ENCODE data around the gene NRSN2. TPM values are rescaled to one million over a fixed set of nuclear protein-coding genes. Genes with fewer than 3 reads are reported as not detected.
A peak's percentile ranks its signal among the peaks of the same experiment; 100 is the strongest.
"Not testable (repeated sequence)": the region's sequence is repeated elsewhere in the genome, so short reads cannot be mapped to it uniquely, and the experiment has no call there.

The NRSN2 gene
- total RNA-seq, 1 experiment from 2014 or later: 0.42 TPM

DNA sequence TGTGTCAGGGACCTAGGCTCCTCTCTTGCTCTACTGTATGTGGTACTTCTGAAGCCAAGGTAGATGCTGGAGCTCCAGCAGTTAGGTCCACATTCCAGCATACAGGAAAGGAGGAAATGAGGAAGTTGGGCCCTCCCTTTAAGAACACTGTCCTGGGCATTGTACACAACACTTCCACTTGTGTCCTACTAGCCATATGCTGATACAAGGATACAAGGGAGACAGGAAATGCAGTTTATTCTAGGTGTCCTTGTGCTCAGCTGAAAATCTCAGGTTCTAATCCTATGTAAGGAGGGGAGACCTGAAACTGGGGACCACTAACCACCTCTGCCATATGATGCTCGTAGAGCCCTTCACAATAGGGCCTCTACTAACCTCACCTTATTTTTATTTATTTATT lies 37.8 kb downstream of the NRSN2 start:
- no peaks in the 10 kb centered on the region for H3K27me3 Mint-ChIP-seq (ENCODE audit: unreplicated experiment)
- intact Hi-C loops (cut with micrococcal nuclease; ENCODE audit: unreplicated experiment): no loop called here
- CTCF ChIA-PET: interaction anchor here (1.4 to 1.6 kb wide), 2 partner anchors 22 kb away, joined by 3 to 6 read pairs; no protein-coding TSS in a partner anchor
- no peak for DNase-seq
- H3K9me3 Mint-ChIP-seq (ENCODE audit: low read depth, unreplicated experiment): no peaks in the 10 kb centered on the region
- H3K36me3 Mint-ChIP-seq (ENCODE audit: insufficient read depth, unreplicated experiment): peaks cover 98% of the 10 kb centered on the region
- peak overlapping the region; percentile 92 for H3K27ac Mint-ChIP-seq (ENCODE audit: unreplicated experiment)
- H3K4me1 Mint-ChIP-seq (ENCODE audit: low read depth, unreplicated experiment): peaks cover 30% of the 10 kb centered on the region
- H3K4me3 Mint-ChIP-seq (ENCODE audit: low read depth, unreplicated experiment): peak overlapping the region; percentile 62
- TF ChIP-seq, protein P1, sequence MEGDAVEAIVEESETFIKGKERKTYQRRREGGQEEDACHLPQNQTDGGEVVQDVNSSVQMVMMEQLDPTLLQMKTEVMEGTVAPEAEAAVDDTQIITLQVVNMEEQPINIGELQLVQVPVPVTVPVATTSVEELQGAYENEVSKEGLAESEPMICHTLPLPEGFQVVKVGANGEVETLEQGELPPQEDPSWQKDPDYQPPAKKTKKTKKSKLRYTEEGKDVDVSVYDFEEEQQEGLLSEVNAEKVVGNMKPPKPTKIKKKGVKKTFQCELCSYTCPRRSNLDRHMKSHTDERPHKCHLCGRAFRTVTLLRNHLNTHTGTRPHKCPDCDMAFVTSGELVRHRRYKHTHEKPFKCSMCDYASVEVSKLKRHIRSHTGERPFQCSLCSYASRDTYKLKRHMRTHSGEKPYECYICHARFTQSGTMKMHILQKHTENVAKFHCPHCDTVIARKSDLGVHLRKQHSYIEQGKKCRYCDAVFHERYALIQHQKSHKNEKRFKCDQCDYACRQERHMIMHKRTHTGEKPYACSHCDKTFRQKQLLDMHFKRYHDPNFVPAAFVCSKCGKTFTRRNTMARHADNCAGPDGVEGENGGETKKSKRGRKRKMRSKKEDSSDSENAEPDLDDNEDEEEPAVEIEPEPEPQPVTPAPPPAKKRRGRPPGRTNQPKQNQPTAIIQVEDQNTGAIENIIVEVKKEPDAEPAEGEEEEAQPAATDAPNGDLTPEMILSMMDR (IDR thresholded peaks at IDR 0.05; ENCODE audit: unreplicated experiment): no peak
- BruUV-seq (replicated peaks): no TSS peak

DNA sequence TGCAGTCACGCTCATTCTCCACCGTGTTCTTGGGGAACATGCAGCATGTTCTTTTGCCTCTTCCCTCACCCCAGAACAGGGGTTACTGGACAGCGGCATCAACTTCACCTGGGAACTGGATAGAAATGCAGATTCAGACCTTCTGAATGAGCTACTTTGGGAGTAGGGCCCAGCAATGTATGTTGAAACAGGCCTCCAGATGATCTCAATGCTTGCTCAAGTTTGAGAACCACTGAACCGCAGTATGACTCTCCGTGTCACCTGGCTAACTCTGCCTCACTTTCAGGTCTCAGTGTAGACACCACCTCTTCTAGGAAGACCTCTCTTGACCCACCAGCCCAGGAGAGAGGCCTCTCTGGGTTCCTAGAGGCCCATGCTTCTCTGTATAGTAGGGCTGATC lies 38.5 kb downstream of the NRSN2 start:
- H3K27me3 Mint-ChIP-seq (ENCODE audit: unreplicated experiment): no peaks in the 10 kb centered on the region
- peak overlapping the region; percentile 61 for H3K27ac Mint-ChIP-seq (ENCODE audit: unreplicated experiment)
- no peak for DNase-seq
- H3K4me1 Mint-ChIP-seq (ENCODE audit: low read depth, unreplicated experiment): peaks cover 30% of the 10 kb centered on the region
- CTCF ChIA-PET: no interaction called here
- H3K4me3 Mint-ChIP-seq (ENCODE audit: low read depth, unreplicated experiment): no peak overlapping the region
- BruUV-seq (replicated peaks): no TSS peak
- H3K9me3 Mint-ChIP-seq (ENCODE audit: low read depth, unreplicated experiment): no peaks in the 10 kb centered on the region
- intact Hi-C loops (cut with micrococcal nuclease; ENCODE audit: unreplicated experiment): no loop called here
- TF ChIP-seq, protein P1 (IDR thresholded peaks at IDR 0.05; ENCODE audit: unreplicated experiment): no peak
- H3K36me3 Mint-ChIP-seq (ENCODE audit: insufficient read depth, unreplicated experiment): peaks cover 98% of the 10 kb centered on the region

- DNase-seq; intact Hi-C loops (cut with micrococcal nuclease; ENCODE audit: unreplicated experiment); H3K9me3 Mint-ChIP-seq (ENCODE audit: low read depth, unreplicated experiment); H3K4me3 Mint-ChIP-seq (ENCODE audit: low read depth, unreplicated experiment); CTCF ChIA-PET; H3K27me3 Mint-ChIP-seq (ENCODE audit: unreplicated experiment); BruUV-seq (replicated peaks): not testable (repeated sequence)
- peaks cover 30% of the 10 kb centered on the region for H3K4me1 Mint-ChIP-seq (ENCODE audit: low read depth, unreplicated experiment)
- peaks cover 98% of the 10 kb centered on the region for H3K36me3 Mint-ChIP-seq (ENCODE audit: insufficient read depth, unreplicated experiment)
- peak overlapping the region; percentile 61 for H3K27ac Mint-ChIP-seq (ENCODE audit: unreplicated experiment)
These were observed 39.7 kb downstream of the NRSN2 start for GRCh38 chr20:386634-387033.

DNA sequence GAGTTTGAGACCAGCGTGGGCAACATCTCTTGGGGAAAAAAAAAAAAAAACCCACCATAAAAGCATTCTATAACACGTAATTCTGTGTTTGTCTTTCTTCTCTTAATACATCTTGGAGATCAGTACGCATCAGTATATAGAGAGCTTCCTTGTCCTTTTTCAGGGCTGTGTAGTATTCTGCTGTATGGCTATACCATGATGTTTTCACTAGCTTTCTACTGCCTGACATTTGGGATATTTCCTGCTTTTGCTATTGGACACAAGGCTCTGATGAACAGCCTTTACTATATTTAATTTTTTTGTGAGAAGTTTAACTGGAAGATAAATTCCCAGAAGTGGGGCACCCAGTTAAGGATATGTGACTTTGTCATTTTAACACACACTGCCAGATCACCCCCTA lies 40.6 kb downstream of the NRSN2 start:
- H3K27me3 Mint-ChIP-seq (ENCODE audit: unreplicated experiment): no peaks in the 10 kb centered on the region
- no TSS peak for BruUV-seq (replicated peaks)
- peaks cover 30% of the 10 kb centered on the region for H3K4me1 Mint-ChIP-seq (ENCODE audit: low read depth, unreplicated experiment)
- H3K9me3 Mint-ChIP-seq (ENCODE audit: low read depth, unreplicated experiment): no peaks in the 10 kb centered on the region
- CTCF ChIA-PET: no interaction called here
- TF ChIP-seq, protein P1 (IDR thresholded peaks at IDR 0.05; ENCODE audit: unreplicated experiment): no peak
- peak overlapping the region; percentile 40 for H3K27ac Mint-ChIP-seq (ENCODE audit: unreplicated experiment)
- no peak for DNase-seq
- H3K36me3 Mint-ChIP-seq (ENCODE audit: insufficient read depth, unreplicated experiment): peaks cover 98% of the 10 kb centered on the region
- intact Hi-C loops (cut with micrococcal nuclease; ENCODE audit: unreplicated experiment): no loop called here
- H3K4me3 Mint-ChIP-seq (ENCODE audit: low read depth, unreplicated experiment): no peak overlapping the region

- H3K27ac Mint-ChIP-seq (ENCODE audit: unreplicated experiment): peak overlapping the region; percentile 71
- peaks cover 27% of the 10 kb centered on the region for H3K4me1 Mint-ChIP-seq (ENCODE audit: low read depth, unreplicated experiment)
- BruUV-seq (replicated peaks): no TSS peak
- no peaks in the 10 kb centered on the region for H3K9me3 Mint-ChIP-seq (ENCODE audit: low read depth, unreplicated experiment)
- H3K4me3 Mint-ChIP-seq (ENCODE audit: low read depth, unreplicated experiment): peak overlapping the region; percentile 7
- TF ChIP-seq, protein P1 (IDR thresholded peaks at IDR 0.05; ENCODE audit: unreplicated experiment): no peak
- H3K36me3 Mint-ChIP-seq (ENCODE audit: insufficient read depth, unreplicated experiment): peaks cover 98% of the 10 kb centered on the region
- no peak for DNase-seq
- H3K27me3 Mint-ChIP-seq (ENCODE audit: unreplicated experiment): no peaks in the 10 kb centered on the region
- intact Hi-C loops (cut with micrococcal nuclease; ENCODE audit: unreplicated experiment): no loop called here
- CTCF ChIA-PET: no interaction called here
These were observed 41.4 kb downstream of the NRSN2 start for GRCh38 chr20:388034-388994.

All from Calu3 (cell line).